Activated CD4-positive, alpha-beta T cell treated with anti-CD3 and anti-CD28 coated beads, Interleukin-2, amount 50 U/mL, for 1 hour (primary cell): ENCODE measurements around the gene TNIP1.

ENCODE experiments used
- DNase-seq: peaks from one replicate; pipeline ENCODE4 v3.0.0-alpha.2; 2020

The TNIP1 gene

GRCh38 chr5:150992705-150993104 lies 88.1 kb downstream of the TNIP1 start:
- DNase-seq = no peak

DNA sequence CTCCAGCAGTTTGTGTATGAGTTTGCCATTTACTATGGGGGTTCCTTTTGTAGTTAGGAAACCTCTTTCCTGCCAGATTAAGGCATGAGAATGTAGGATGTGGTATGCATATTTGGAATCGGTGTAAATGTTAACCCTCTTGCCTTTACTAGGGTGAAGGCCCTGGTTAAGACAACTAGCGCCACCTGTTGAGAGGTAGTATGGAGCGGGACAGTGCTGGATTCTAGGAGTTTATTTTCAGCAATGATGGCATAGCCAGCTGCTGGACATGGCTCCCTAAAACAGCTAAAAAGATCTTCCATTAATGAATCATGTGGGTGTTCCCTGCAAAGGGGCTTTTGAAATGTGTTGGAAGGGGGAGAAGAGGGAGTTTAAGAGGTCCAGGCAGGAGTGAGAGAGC lies 91.1 kb downstream of the TNIP1 start:
- DNase-seq = no peak

DNA sequence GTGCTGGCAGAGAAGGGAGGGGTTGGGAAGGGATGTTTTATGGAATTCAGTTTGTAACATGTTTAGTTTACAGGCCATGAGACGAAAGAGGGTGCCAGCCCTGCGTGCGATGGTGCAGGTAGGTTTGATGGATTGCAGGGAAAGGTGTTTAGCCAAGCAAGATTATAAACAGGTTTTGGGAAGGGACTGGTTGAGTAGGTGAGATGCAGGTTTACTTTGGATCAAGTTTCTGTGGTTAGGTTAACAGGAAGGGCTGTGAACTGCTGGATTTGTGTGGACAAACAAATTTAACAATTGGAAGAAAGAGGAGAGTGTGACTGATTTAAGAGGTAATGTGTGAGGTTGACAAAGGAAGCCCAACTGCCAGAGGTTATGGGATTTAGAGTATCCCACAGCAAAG lies 93.1 kb downstream of the TNIP1 start:
- DNase-seq = no peak
